Measurements from ENCODE around the gene NFIX. TPM values are rescaled to one million over a fixed set of nuclear protein-coding genes. Genes with fewer than 3 reads are reported as not detected.

Gene NFIX
- total RNA-seq, 4 donors from 2014 or later = 25.4 to 53.1 (median 29.3) TPM

DNA sequence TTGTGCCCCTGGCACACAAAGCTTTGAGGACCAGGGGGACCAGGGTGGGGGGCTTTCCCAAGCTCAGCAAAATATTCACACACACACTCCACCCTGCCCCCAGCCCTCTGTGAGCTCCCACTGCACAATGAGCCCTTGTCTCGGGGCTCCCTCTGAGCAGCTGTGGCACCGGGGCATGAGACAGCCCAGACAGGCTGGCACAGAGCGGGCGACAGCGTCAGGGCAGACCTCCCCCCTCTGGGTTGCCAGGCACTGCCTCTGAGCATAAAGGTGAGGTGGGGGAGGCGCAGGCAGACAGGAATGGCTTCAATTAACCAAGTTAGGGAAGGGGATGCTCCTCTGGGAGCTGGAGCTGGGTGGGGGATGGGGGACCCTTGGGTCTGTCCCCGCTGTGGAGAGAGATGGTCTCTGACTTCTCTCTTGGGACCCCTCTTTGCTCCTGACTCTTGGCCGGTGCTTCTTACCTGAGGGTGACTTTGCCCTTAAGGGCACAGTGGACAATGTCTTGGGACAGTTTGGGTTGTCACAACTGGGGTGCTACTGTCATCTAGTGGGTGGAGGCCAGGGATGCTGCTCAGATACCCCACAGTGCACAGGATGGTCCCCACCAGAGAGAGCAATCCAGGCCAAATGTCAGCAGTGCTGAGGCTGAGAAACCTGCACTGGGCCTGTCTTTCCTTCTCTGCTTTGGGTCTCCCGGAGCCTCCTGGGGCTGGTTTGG is 77.1 kb downstream of the NFIX start:
- no peak for DNase-seq
- WGBS, 2 donors (ENCODE audit: low coverage in 1 of 2) = 79 to 90% methylated on average over 2 to 9 of the region's 9 CpGs
- peak overlapping the region in 1 of 4 donors; percentile 41 for H3K27ac ChIP-seq

DNA sequence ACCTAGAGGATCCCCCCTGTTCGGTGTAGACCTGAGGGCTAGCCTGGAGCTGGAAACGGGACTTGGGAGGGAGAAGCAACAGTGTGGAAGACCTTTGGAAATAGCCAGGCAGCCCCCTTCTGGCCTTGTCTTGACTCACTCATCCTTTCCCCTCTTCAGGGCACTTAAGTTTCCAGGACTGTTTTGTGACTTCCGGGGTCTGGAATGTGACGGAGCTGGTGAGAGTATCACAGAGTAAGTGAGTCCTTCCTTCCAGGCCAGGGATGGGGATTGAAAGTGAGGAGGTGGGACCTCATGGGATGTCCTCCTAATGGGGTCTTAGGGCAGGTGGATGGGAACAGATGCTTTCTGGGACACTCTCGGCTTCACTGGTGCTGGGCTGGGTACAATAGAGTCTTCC is 78.0 kb downstream of the NFIX start:
- in situ Hi-C loops (cut with MboI; ENCODE audit: low pct_ligation_motif_present in 1 of 4, low pct_unique_long_range_greater_than_20kb in 1 of 4, low sequenced_read_pairs in 3 of 4) = no loop called here

More for the DNA sequence above, 77.1 kb downstream of the NFIX start:
- intact Hi-C loops (cut with DNase I; ENCODE audit: low total_unique reads) (no loop called here), in situ Hi-C loops (cut with MboI; ENCODE audit: low pct_ligation_motif_present in 1 of 4, low pct_unique_long_range_greater_than_20kb in 1 of 4, low sequenced_read_pairs in 3 of 4) (no loop called here)
- Histone ChIP-seq H3K36me3 (peaks cover 0 to 7% (median 0%) of the 10 kb centered on the region in 4 donors), H3K27me3 (no peaks in the 10 kb centered on the region), H3K4me3 (no peak overlapping the region), H3K9me3 (no peaks in the 10 kb centered on the region), H3K4me1 (peaks cover 32 to 46% (median 40%) of the 10 kb centered on the region in 4 donors)
- TF ChIP-seq EP300 (IDR thresholded peaks at IDR 0.05; ENCODE audit: low read depth) (no peak), POLR2A (IDR thresholded peaks at IDR 0.05) (no peak), POLR2AphosphoS5 (IDR thresholded peaks at IDR 0.05) (no peak)
- TF ChIP-seq, protein P1, sequence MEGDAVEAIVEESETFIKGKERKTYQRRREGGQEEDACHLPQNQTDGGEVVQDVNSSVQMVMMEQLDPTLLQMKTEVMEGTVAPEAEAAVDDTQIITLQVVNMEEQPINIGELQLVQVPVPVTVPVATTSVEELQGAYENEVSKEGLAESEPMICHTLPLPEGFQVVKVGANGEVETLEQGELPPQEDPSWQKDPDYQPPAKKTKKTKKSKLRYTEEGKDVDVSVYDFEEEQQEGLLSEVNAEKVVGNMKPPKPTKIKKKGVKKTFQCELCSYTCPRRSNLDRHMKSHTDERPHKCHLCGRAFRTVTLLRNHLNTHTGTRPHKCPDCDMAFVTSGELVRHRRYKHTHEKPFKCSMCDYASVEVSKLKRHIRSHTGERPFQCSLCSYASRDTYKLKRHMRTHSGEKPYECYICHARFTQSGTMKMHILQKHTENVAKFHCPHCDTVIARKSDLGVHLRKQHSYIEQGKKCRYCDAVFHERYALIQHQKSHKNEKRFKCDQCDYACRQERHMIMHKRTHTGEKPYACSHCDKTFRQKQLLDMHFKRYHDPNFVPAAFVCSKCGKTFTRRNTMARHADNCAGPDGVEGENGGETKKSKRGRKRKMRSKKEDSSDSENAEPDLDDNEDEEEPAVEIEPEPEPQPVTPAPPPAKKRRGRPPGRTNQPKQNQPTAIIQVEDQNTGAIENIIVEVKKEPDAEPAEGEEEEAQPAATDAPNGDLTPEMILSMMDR (IDR thresholded peaks at IDR 0.05) = no peak

DNA sequence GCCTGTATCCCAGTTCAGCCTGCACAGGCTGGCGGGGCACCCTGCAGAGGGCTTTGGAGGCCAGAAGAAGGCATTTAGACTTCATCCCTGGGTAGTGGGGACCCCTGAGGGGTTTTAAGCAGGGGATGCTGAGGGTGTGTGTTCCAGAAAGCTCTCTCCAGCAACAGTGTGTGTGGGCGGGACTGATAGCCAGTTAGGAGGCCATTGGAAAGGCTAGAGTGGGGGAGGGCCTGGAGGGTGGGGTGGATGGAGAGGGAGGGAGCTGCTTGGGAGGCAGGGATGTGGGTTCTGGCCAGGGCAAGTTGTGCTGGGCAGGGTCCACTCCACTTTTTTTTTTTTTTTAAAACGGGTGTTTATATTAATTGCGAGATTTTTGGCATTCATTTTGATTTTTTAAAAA is 79.1 kb downstream of the NFIX start:
- H3K4me3 ChIP-seq = no peak overlapping the region
- WGBS, 2 donors (ENCODE audit: low coverage in 1 of 2) = 77 to 89% methylated on average over 3 to 4 of the region's 4 CpGs
- TF ChIP-seq EP300 (IDR thresholded peaks at IDR 0.05; ENCODE audit: low read depth) = no peak
- TF ChIP-seq POLR2AphosphoS5 (IDR thresholded peaks at IDR 0.05) = no peak
- TF ChIP-seq POLR2A (IDR thresholded peaks at IDR 0.05) = no peak
- TF ChIP-seq, protein P1 (IDR thresholded peaks at IDR 0.05) = no peak
- intact Hi-C loops (cut with DNase I; ENCODE audit: low total_unique reads) (no loop called here), in situ Hi-C loops (cut with MboI; ENCODE audit: low pct_ligation_motif_present in 1 of 4, low pct_unique_long_range_greater_than_20kb in 1 of 4, low sequenced_read_pairs in 3 of 4) (no loop called here)
- H3K27ac ChIP-seq = no peak overlapping the region
- peaks cover 0 to 7% (median 0%) of the 10 kb centered on the region in 4 donors for H3K36me3 ChIP-seq
- no peaks in the 10 kb centered on the region for H3K9me3 ChIP-seq
- H3K4me1 ChIP-seq = peaks cover 37 to 46% (median 41%) of the 10 kb centered on the region in 4 donors
- no peaks in the 10 kb centered on the region for H3K27me3 ChIP-seq
- DNase-seq = no peak

More for the DNA sequence above, 78.0 kb downstream of the NFIX start:
- intact Hi-C loops (cut with DNase I; ENCODE audit: low total_unique reads) = no loop called here
- 60 to 75% methylated on average over 1 to 5 of the region's 5 CpGs for WGBS, 2 donors (ENCODE audit: low coverage in 1 of 2)
- Histone ChIP-seq H3K27me3 (no peaks in the 10 kb centered on the region), H3K36me3 (peaks cover 0 to 7% (median 0%) of the 10 kb centered on the region in 4 donors), H3K27ac (peak overlapping the region in 2 of 4 donors; percentile 4 to 21), H3K4me1 (peaks cover 33 to 46% (median 40%) of the 10 kb centered on the region in 4 donors), H3K4me3 (no peak overlapping the region), H3K9me3 (no peaks in the 10 kb centered on the region)
- TF ChIP-seq POLR2AphosphoS5 (IDR thresholded peaks at IDR 0.05) (no peak), POLR2A (IDR thresholded peaks at IDR 0.05) (no peak)
- TF ChIP-seq, protein P1 (IDR thresholded peaks at IDR 0.05) = no peak
- no peak for DNase-seq

DNA sequence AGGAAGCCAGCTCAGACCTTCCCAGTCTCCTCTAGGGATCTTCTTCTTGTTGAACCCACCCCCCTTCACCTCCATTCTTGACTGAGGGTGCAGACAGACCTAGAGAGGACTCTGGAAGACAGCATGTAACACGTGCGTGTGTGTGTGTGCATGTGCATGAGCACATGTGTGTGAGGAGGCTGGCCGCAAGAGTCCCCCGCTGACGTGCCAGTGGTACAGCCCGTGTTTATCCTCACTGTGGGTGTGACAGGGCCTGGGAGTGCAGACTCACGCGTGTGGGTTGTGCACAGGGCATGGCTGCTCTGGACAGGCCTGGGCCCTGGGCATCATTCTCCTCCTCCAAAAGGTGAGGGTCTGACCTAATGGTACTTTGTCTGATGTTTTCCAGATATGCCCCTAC is 81.0 kb downstream of the NFIX start:
- H3K27ac ChIP-seq = peak overlapping the region in 3 of 4 donors; percentile 83 to 91 (median 86)
- in situ Hi-C loops (cut with MboI; ENCODE audit: low pct_ligation_motif_present in 1 of 4, low pct_unique_long_range_greater_than_20kb in 1 of 4, low sequenced_read_pairs in 3 of 4) (loop anchor here in 1 of 4 donors (25.0 kb wide), 1 partner anchor 89 kb away; the partner anchor contains the start of gene NFIX), intact Hi-C loops (cut with DNase I; ENCODE audit: low total_unique reads) (no loop called here)
- TF ChIP-seq POLR2AphosphoS5 (IDR thresholded peaks at IDR 0.05) (no peak), EP300 (IDR thresholded peaks at IDR 0.05; ENCODE audit: low read depth) (no peak), POLR2A (IDR thresholded peaks at IDR 0.05) (no peak)
- TF ChIP-seq, protein P1 (IDR thresholded peaks at IDR 0.05) = no peak
- no peaks in the 10 kb centered on the region for H3K9me3 ChIP-seq
- 62% methylated on average over 6 of the region's 8 CpGs; no CpG with 5 or more reads in 1 of the 2 donors for WGBS, 2 donors (ENCODE audit: low coverage in 1 of 2)
- no peak for DNase-seq
- no peaks in the 10 kb centered on the region for H3K27me3 ChIP-seq
- H3K4me3 ChIP-seq = no peak overlapping the region
- peaks cover 0 to 7% (median 0%) of the 10 kb centered on the region in 4 donors for H3K36me3 ChIP-seq
- H3K4me1 ChIP-seq = peaks cover 41 to 47% (median 43%) of the 10 kb centered on the region in 4 donors
